ENCODE measurements around the gene PRKCH.

Gene PRKCH

DNA sequence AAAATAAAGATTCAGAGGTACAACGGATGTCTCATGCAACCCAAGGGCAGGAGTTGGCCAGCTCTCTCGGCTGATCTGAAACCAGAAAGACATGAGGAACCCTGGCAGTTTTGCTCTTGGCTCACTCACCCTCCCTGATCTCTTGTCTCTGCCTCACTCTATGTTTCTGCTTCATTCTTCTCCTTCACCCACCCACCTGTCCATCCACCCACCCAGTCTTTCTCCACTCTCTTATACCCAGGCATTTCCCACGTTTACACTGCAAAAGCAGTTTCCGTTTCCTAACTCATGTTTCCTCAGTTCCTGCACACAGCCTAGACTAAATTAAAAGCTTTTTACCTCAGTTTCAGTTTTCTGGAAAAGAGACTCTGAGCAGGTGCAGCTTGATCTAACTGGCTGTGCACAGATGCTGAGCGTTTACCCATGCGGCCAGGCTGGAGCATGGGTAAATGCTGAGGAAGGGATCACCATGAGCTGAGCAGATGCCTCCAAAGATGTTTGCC is 157.6 kb downstream of the PRKCH start:
- DNase-seq: peak; percentile 44

DNA sequence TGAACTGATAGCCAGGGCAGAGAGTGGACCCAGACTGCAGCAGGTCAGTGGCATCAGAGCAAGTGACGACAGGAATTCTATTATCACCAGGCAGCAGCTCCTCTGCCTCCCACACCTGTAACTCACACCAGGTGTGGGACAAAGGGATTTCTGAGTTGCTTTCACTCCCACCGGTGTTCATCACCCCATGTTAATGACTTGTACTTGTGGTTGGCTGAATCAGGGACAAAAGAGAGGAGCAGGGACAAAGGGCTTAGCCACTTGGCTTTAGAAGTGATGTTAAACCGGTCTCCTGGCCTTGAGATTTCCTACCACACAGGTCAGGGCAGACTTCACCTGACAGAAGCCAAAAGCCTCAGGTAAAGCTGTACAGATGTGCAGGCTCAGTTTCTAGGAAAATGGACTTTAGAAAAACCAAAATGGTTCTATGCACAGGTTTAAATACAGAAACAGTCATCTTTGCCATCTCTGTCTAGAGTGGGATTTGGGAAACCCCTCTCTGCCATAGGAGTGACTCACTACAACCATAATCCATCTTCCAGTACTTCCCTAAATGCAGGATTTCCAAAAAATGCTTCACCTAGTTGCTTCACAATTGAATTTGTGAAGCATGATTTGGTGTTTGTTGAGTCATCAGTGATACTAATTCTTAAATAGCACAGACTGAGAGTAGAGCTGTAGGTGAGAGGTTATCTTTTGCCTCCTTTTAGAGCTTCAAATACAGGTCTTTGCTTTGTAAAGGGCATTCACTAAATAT is 158.5 kb downstream of the PRKCH start:
- no peak for DNase-seq

DNA sequence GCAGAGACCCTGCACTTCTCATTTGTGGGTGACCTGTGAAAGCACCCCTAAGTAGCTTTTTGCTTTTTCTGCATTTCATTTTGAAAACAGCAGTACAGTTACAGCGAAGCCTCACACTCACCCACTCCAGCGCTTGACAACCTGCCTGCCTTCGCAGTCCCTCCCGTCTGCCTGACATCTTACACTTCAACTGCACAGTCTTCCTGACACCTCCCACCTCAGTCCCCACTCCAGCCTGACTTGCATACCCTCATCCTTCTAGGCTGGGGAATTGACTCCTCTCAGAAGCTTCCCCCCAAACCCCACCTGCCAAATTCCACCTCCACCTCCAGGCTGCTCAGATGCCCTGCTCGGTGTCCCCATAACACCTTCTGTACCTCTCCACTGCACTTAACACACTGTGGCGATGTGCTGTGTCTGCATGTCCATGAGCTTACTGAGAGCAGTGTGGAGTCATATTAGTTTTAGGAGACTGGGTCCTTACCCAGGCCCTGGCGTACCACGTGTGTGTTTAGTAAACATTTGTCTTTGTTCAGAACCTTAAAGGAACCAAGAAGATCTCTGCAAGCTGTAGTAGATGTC is 159.4 kb downstream of the PRKCH start:
- DNase-seq: no peak

DNA sequence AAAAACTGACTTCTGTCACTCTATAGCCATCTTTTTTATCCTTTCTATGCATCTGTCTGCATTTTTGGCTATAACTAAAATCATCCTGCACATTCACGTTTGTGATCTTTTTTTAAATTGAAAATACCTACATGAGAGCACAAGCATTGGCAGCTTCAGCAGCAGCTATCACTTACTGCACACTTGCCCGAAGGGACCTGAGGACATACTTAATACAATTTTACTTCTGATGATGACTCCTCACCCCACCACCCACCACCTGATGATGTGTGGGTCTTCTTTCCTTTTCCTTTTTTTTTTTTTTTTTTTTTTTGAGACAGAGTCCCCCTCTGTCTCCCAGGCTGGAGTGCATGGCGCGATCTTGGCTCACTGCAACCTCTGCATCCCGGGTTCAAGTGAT is 160.3 kb downstream of the PRKCH start:
- no peak for DNase-seq

DNA sequence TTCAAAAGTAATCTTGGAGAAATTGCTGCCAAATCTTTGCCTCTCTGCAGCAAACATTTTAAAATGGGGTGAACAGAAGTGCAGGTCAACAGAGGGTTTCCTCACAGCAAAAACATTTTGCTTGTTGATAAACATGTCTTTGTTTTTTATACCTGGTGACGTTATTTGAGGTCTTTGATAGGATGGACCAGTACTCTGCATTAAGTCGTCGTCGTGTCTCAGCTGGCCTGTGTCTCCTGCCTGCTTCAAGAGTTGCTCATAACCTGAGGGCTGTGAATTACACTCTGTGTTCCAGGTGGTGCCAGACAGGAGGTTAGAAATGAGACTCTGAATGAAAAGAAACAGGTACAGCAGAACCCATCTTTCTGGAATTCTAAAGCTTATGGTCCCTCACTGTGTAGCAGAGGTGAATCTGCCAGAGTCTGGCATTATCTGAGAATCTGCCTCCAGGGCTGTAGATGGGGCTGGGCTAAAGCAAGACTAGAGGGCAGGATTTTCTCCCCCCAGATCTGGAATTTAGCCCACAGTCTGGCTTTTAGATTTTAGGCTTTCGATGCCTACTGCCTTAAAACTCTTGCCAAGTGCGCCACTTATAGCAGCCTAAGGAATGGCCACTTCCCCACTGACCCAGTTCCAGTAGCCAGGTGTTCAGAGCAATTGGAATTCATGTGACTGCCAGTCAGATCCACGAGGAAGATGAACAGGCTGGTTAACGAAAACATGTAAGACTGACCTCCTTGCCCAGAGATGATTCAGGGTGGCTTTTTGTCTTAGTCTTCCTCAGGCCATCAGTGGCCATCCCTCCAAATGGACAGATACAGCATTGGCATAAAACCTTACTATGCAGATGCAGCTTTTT is 161.2 kb downstream of the PRKCH start:
- no peak for DNase-seq

DNA sequence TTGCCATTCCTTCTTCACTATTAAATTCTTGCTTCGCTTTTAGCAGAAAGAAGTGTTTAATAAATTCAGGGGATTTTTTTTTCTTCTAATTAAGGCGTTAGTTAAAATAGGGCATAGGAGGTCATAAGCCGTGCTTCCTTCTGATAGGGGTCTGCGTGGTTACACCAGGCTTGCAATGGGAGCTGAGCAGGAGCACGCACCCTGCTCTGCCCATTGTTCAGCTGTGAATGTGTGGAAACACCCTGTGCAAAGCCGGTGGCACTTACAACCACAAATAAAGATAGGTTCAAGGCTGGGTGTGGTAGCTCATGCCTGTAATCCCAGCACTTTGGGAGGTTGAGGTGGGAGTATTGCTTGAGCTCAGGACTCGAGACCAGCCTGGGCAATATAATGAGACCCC is 162.1 kb downstream of the PRKCH start:
- DNase-seq: no peak

DNA sequence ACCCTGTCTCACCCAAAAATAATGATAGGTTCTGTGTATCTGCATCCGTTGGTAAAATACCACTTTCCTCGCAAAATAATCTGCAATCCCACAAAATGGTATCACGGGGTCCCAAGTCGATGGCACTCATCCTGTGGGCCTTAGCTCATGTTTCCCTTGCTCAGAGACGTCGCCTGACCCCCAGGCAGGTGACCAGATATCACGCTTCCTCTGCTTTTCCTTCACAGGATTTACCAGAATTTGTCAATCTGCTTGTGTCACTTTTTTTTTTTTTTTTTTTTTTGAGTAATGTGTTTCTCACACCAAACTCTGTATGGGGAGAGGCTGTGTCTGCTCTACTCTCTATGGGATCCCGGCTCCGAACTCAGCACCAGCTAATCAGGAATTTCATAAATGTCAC is 162.7 kb downstream of the PRKCH start:
- no peak for DNase-seq

DNA sequence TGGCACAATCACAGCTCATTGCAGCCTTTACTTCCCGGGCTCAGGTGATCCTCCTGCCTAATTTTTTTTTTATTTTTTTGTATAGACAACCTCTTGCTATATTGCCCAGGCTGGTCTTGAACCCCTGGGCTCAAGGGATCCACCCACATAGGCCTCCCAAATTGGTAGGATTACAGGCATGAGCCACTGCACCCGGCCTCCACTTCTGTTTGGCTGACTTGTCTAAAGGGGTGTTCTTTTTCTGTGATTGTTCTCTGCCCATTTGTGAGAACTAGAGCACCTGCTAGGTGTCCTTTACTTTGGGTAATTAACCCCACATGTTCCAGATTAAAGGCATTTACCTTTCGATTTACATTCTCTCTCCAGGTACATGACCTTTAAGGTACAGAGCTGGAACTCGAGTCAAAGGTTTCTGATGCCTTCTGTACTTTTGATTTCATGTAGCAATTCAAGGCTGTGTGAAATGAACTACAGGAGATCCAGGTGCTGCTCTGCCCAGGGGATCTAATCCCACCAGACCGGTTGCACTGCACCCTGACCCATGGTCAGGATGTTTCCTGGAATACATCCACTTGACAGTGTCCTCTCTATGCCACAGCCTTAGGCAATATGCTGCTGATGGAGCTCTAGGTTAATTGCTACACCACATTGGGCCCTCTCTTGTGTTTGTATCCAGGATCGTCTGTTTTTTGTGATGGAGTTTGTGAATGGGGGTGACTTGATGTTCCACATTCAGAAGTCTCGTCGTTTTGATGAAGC is 163.6 kb downstream of the PRKCH start:
- DNase-seq: no peak

DNA sequence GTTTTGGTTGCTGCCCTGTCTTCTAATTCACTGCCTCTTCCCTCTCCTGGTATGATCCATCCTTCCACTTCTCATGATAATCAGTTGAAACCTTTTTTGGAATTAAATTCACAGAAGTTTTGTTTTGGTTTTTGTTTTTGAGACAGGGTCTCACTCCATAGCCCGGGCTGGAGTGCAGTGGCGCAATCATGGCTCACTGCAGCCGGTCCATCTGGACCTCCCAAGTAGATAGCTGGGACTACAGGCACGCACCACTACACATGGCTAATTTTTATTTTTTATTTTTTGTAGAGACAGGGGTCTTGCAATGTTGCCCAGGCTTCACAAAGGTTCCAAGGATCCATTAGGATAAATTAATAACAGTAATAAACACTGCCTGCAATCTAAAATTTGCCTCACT is 164.3 kb downstream of the PRKCH start:
- DNase-seq: no peak

DNA sequence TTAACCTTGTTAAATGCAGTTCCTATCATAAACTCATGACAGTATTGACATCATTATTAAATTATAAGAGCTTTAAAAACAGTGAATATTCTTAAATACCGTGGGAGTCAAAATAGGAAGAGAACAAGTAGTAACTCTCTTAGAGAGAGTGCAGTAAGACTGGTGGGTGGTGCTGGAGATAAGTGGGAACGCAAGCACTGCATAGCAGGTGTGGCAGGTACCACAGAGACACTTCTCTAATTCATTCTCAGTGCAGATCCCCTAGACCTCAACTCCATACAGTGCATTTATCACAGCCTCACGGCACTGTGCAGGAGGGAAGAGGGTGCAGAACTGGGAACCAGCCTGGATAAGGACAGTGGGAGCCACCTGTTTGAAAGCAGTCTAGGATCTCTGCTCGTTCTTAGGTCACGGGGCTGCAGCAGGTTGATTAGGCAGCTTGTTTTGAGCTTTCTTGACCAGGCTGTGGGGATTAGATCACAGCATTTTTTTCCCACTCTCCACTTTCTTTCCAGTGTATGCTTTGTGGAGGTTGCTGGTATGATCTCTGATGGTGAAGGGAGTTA is 165.6 kb downstream of the PRKCH start:
- no peak for DNase-seq

DNA sequence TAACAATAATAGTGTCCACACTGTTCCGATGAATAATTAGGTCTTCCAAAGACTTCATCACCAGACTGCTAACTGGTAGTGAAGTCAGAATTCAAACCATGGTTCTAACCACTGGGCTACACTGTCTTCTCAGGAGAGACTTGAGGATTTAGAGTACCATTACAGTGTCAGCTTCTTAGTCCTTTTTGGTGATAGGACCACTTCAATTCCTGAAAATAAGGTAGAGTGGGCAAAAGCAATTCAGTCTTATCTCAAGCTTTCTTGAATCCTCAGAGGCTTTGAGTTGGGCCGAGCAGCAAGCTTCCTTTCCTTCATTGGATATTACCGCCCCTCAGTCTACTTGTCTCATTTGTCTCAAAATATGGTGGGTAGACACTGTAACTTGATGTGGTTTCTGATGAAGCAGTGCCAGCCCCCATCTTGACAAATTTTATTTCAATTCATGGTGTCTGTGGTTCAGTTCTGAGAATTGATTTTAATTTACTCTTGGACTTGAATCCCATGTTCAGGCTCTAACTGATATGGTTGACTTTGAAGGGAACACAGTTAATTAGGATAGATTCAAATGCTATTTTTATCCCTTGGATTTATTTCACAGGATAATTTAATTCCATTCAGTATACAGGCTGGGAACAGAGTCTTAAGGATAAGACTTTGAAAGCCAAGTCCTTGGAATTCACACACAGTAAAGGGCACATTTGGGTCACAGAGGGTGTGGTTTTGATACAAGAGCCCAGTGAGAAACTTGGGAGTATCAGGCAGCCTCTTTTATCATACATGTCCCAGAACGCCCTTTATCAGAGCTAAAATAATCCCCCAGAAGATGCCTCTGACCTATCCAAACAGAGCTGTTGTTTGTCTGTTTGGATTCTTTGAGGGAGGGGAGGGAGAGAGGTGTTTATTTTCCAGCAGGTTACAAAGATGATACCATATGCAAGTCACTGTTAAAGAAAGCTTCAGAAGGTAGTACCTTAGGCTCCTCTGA is 167.3 kb downstream of the PRKCH start:
- DNase-seq: no peak

DNA sequence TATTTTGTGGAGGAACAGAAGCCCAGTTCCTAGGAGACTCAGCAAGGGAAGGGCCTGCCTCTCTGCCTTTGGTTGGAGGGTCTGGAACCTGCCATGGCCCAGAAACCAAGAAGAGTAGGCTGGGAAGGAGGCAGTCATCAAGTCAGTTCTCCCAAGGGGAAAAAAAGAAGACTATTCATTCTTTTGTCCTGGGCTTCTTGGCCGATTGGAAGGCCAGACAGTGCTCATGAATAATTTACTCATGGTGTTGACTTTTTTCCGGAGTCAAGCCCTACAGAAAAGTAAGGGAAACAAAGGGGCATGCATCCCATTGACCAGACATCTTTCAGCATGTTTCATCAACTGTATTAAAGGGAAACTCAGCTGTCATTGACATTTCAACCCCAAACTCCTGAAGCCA is 168.1 kb downstream of the PRKCH start:
- no peak for DNase-seq

DNA sequence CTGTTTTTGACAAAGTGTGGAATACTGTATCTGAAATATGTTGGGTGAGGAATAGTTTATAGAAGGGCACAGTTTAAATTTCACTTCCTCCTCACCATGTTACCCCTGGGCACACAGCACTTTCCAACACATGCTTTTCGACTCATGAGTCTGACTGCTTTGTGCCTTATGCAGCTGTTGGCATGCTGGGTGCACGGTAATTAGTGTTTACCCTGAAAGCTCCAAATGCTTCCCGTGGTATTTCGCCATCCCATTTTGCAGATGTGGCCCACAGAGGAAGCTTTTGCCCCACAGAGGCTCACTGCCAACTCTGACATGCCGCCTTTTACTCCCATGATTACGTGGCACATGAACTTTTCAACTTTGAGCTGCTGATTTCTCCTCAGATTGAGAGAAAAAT is 168.6 kb downstream of the PRKCH start:
- no peak for DNase-seq

DNA sequence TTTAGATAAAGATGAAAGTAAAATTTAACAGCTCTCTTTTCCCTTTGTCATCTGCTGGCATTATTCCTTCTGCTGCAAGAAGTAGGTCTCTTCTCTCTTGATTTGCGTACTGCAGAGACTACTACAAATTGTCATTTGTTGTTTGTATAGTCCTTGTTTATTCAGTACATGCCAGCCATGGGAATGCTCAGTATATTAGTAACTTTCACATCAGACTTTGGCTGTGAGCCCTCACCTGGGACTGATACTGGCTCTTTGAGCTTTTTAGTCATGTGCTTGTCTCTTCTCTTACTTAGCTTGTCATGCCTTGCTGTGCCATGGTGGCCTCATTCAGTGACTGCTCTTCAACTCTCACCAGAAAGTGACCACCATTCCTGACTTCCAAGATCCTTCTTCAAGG is 169.8 kb downstream of the PRKCH start:
- DNase-seq: no peak

DNA sequence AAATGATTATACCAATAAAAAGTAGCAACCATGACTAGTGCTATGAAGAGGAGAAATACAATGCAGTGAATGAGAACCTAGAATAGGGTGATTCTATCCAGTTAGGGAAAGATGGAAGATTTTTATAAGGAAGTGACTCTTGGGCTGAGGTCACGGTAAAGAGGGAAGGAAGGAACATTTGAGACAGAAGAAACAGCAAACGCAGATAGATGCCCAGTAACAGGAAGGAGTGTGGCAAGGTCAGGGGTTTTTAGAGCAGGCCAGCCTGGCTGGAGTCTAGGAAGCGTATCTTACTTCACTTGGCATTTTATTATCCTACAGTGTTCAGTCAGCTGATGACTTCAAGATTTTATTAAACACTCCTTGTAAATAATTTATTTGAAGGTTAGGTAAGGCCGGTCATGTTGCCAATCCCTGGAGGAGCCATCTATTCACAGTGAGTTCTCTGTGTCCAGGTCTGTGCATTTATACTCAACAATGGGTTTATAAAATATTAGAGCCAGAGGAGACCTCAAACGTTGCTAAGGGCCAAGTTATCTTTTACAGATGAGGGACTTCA is 170.6 kb downstream of the PRKCH start:
- DNase-seq: no peak

DNA sequence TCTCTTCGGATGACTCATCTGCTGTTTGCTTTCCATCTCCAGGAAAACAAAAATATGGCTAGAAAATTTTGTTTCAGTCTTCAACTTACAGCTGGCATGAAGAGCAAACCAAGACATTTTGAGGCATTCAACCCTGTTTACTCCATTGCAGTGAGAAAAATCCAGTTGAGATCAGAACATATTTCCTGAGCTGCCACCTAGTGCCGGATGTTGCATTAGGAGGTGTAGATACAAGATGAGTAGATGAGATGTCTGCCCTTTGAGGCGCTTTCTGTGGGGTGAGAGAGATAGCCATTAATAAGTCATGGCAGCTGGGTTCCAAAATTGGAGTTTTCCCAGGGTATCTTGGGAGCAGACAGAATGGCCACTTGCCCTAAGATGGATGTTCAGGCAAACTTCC is 171.1 kb downstream of the PRKCH start:
- no peak for DNase-seq

DNA sequence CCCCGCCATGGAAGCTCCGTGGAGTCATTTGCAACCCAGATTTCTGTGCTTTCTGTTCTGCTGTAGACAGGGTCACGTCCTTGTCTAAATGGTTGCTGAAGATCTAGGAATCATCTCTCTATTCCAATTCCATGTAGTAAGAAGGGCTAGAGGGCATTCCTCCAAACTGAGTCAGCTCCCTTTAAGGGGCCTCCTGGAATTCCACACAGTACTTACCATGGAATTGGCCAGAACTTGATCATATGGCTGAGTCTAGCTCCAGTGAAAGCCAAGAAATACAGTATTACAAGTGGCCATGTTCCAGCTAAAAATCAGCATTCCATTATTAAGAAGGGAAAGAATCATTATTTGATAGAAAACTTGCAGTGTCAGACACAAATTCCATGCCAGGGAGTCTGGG is 171.9 kb downstream of the PRKCH start:
- DNase-seq: no peak

DNA sequence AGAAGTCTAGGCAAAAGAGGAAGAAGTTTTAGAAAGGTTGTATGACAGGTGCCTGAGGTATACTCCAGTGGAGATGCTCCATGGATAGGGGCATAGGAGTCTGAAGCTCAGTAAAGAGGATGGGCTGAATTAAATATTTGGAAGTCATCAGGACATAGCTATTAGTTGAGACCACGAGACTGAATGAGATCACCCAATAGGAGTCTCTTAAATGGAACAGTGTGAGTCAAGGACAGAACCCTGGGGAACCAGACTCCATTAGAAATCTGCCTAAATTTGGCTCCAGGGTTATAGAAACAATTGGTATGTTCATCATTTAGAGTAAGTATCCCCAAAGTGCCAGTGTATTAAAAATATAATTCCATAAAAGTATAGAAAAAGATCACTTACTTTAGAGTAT is 172.6 kb downstream of the PRKCH start:
- no peak for DNase-seq

DNA sequence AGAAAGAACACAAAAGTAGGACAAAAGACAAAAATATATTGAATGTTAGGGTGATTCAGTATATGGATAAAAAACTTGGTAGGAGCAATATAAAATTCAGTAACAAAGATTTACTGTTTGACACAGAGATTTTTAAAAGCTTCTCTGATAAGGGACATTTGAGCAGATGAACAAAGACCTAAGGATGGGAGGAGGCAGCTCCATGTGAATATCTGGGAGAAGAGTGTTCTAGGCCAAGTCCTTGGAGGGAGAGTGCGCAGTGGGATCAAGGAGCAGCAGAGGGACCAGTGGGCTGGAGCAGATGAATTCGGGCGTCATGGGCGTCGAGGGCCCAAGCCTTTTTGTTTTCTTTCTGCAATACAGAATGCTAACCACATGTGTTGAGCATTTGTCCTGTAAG is 174.4 kb downstream of the PRKCH start:
- no peak for DNase-seq

DNA sequence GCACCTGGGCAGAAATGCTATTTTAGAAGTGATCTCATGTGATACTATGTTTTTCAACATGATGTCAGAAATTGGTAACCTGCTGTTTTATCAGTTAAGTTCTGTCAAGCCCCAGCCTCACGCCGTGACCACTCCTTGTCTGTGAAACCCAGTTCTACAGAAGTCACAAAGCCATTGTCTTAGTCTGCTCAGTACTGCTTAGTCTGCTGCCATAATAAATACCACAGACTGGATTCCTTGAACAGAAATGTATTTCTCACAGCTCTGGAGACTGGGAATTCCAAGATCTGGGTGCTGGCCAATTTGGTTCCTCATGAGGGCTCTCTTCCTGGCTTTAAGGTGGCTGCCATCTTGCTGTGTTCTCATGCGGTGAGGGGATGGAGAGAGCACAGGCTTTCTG is 176.9 kb downstream of the PRKCH start:
- DNase-seq: no peak

DNA sequence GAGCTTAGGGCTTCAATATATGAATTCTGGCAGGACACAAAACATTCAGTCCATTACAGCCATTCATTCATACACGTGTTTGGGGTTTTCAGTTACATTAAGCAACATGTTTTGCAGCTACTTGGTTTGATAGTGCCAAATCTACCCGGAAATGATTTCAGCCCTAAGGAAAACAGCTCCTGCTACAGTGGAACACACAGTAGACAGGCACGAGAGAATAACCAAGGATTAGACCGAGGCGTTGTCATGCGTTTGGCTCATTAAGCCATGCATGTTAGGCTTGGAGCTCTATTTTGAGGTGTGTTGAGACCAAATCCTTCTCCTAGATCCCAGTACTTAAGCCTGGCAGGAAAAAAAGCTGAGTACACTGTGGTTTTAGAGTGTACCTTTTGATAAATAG is 177.4 kb downstream of the PRKCH start:
- no peak for DNase-seq
